NCI-H1694 (cell line): ENCODE data around the gene C1orf116.

ENCODE experiments used
- DNase-seq: peaks from one replicate; lab custom pipeline; 2025; lab: John Stamatoyannopoulos, UW

C1orf116 gene

DNA sequence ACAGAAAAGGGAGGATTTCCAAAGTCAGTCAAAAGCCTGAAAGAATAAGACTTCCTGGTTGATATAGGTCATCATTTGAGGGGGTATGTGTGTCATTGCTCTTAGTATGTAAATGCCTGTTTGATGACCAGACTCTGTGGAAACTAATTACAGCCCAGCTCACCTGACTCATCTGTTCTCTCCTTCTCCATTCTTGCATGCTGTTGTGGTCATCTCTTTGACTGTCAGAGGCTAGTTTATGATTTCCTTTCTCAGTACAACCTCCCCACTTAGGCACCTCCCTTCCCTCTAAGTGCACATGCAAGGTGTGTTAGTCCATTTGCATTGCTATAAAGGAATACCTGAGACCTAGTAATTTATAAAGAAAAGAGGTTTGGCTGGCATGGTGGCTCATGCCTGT, 2.4 kb upstream of the C1orf116 start:
- no peak for DNase-seq

DNA sequence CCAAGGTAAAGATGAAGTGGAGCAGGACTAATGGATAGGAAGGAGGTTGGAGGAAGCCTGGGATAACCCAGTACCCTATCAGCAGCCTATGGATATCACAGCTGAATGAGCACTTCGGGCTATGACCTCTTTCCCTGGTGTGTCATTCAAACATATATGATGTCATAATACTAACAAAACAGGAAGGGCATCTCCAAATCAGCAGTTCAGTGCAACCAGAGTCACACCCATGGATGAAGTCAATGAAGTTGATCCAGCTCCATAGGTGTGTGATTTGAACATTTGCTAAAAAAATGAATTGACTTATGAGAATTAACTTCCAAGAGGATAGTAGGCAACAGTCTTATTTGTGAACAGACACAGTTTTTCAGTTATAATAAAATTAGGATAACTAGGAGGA, 1.7 kb upstream of the C1orf116 start:
- DNase-seq = no peak

DNA sequence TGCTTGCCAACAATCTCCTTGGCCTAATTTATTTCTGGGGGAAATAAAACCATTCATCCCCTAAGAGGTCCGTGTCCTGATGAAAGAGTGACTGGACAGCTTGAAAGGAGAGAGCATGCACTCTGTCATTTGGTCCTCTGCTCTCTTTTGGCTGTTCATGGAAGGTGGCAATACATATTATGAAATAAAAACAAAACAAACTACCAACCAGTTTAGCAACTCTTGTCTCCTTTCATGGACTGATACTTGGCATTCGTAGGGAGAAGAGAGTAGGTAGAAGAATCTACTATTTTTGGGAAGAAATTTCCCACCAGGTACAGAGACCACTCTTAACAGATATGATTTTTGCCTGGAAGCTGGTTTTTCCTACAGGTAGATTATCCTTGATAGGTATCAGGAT, 746 bp upstream of the C1orf116 start:
- DNase-seq = no peak

GRCh38 chr1:207031632-207032264, 808 bp downstream of the C1orf116 start:
- DNase-seq = no peak

DNA sequence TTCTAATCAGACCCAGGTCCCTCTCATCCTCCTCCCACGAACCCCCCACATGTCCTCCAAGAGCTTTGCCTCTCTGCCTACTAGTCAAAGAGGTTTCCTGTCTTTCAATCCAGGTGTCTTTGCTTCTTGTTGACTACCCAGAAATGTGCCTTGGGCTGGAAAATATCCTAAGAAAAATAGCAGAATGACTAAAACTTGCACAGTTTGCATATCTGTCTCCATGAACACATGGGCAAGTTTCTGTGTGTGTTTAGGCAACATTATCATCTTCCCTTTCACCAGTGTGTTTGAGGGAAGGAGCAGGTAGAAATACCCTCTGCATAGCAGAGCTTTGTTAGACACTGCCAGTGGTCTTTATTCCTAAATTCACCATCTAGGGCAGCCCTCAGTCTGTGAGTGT, 1.5 kb downstream of the C1orf116 start:
- no peak for DNase-seq

GRCh38 chr1:207030522-207031009, 2.0 kb downstream of the C1orf116 start:
- DNase-seq = no peak

DNA sequence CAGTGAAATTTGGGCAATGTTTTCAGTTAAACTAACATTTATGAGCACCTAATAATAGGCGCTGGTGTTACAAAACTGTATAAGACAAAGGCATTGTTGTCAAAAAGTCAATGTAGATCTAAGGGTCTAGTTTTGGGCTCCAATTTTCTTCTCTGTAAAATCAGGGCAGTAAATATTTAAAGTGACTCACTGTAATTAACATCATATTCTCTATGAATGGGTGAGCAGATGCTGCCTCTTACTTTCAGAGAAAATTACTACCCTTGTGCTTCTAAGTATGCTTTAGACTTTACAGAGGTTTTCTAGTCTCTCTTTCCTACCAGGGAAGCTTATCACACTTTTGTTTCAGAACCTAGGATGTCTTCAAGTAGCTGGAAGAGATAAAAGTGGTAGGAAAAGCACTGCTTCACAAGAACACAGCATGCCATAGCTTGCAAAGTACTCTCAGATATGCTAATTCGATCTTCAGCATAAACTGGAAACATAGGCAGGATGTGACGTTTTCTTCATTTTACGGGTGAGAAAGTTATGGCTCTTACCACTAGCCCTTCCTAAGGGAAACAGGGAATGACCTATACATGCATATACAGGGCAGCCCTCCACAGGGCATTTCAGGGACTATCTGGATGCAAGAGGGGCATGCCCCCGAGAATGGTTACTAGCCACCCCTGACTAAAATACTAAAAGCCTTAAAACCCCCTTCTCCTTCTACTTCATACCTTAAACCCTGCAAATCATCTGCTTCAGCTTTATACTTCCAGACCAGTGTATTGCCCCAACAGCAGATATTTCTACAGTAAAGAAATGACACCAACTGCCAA, 2.6 kb downstream of the C1orf116 start:
- no peak for DNase-seq

DNA sequence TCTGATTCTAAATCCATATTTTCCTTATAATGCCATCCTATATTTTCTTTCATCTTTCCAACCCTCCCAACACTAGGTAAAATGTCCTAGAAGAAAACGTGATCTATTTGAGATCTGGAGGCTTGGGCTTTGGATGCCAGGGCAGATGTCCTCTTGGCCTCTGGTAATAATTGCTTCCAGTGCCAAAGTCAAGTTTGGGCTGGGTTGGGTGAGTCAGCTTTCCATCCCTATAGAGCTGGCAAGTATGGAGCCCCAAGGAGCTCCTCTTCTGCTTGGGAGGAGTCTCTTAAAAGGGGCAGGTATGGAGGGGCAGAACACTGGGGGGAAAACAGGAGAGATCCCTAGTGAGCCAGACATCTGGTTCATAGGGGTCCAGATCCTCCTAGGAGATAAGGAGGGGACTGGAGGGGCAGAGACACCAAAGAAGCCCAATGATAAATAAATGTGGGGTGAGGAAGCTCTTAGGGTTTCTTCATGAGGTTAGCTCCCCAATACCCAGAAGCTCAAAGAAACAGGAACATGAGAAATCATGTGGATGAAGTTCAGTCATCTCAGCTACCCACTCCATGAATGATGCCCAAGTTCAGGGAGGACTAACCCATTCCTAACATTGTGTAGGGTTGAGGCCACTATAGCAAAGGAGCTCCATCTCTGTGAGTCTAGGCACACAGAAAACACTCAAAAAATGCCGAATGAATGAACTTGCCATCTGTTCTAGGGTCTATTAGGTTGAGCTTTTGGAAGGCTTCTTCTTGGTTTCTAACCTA, 3.5 kb downstream of the C1orf116 start:
- no peak for DNase-seq

DNA sequence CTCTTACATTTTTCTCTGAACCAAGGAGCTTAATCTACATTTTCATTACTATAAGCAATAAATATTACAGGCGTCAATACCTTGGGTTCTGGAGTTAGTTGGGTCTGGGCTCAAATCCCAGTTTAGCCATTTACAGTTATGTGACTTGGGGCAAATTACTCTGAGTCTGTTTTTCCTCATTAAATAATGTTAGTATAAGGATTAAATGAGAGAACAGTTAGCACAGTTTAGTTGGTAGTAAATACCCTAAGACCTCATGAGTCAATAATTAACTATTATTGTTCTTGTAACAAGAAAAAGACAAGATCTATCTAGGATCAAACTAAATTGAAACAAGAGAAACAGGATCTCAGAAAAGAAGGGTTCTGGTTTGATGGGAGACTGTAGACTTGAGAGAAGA, 4.6 kb downstream of the C1orf116 start:
- DNase-seq = no peak

DNA sequence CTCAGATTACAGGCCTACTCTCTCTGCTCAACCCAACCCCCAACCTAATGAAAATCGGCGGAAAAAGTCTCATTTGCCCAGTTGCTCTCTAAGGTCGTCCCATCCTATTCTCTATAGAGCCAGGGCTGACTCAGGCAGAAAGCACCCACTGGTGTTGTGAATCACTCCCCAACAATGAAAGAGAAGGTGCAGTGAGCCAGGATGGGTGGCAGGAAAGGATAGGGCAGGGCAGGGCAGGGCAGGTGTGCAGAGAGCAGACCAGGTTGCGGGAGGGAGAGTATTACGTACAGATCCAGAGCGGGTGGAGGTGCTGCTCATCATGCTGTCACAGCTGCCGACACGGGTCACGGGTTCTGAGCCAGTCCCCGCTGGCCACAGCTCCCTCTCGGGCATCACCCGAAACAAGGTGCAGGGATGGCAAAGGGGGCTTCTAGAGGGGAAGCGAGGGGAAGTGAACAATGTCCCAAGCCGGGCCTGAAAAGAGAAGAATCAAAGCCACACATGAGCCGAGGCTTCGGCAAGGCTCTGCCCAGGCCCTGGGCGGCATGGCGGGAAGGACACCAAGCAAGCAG, 5.3 kb downstream of the C1orf116 start:
- no peak for DNase-seq

GRCh38 chr1:207026104-207026534, 6.4 kb downstream of the C1orf116 start:
- DNase-seq = no peak

DNA sequence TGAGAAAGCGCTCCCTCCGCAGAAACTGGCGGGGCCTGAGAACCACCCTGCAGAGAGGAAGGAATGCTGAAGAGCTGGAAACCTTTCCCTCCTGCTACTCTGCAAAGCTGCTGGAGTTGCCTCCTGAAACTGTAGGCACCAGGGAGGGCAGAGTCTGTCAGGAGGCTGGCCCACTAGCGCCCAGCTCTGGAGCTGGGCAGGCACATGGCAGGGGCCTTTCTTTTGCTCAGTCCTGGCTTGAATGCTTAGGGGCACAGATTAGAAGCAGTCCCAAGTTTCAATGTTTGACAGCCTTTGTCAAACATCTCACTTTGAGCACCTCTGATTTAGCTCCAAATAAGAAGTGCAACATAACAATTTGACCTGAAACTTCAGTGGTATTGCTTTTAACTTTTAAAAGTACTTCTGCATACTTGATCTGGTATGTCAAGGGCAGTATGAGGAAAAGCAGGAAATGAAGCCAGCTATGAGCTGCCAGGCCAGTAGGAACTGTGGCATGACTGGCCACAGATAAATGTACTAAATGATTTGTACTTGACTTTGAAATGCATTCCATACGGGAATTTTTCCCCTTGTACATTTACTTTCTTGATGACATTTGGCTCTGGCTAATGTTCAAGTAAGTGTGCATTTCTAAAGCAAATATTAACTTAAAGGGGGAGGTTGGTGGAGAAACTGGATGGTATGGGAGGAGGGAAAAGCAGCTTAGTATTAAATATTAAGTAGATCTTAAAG, 7.2 kb downstream of the C1orf116 start:
- DNase-seq = no peak

GRCh38 chr1:207024202-207025145, 8.1 kb downstream of the C1orf116 start:
- DNase-seq = no peak

DNA sequence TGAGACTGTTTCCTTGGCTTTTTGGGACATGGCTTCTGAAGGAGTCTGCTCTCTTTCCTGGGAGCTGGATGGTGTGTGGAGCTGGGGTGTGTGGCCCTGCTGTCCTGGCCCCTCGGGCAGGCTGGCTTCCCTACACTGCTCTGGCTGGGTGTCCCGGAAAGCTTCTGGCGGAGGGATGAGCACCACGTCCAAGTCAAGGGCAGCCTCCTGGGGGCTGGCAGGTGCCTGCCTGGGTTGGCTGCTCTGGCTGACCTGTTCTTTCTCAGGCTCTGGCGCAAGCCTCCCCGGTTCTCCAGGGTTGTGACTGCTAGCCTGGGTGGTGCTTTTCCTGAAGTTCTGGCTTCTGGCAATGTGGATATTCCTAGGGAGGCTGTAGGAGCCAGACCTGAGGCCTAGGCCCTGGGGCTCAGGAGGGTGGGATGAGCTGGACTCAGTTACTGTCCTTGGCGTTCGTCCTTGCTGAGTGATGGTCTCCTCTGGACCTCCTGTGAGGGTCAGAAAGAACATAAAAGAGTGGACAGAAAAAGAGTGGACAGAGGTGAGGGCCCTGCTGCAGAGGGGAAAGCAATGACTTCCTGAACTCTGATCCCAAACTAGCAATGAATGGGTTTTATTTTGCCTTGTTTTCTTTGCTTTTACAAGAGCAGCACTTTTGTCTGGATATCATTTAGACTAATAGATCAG, 9.4 kb downstream of the C1orf116 start:
- no peak for DNase-seq

DNA sequence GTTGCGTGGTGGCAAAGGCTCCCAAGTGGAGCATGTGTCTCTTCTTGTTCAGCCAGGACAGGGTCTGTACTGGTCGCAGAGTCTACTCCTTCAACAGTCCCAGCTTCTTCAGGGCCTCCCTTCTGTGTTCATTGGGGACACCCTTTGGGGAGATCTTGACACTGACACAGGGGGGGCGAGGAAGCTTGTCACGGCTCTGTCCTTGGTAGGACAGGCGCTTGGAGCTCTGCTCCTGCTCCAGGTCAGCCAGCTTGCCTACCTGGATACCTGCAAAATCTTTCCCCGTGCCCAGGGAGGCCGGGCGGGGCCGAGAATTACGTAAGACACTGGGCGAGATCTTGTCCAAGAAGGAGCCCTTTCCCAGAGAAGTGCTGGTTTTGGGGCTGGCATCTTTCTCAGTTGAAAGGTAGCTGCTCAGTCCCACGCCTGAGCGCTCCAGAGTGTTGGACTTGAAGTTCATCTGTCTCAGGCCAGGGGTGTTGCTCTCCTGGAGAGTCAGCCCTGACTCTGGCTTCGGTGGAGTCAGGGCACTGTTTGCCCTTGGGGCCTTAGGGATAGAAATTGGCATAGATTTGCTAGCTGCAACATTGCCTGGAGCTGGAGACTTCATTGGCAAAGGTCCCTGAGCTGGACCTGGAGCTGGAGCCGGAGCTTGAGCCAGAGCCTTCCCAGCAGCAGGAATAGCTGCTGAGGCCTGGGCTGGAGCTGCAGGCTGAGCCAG, 10.5 kb downstream of the C1orf116 start:
- DNase-seq = no peak

- no peak for DNase-seq
Measured at GRCh38 chr1:207021139-207021861, 11.3 kb downstream of the C1orf116 start.

GRCh38 chr1:207020709-207021107, 11.8 kb downstream of the C1orf116 start:
- DNase-seq = no peak

GRCh38 chr1:207020065-207020708, 12.4 kb downstream of the C1orf116 start:
- DNase-seq = no peak
